BLaER1 treated with 17β-estradiol and CSF1 and Interleukin-3, amounts not matched to agents 10 nM and 100 nM (cell line): ENCODE data around the gene DPF3.
A peak's percentile ranks its signal among the peaks of the same experiment; 100 is the strongest.

Experiments
- H3K27ac ChIP-seq, 11 experiments: shearing (Covaris generic); formaldehyde crosslinking; 2 replicates each; pipeline ENCODE4 v1.8.1; 2022
- H3K27me3 ChIP-seq, 11 experiments: shearing (Covaris generic); formaldehyde crosslinking; 2 replicates each; pipeline ENCODE4 v1.8.1; 2022
- H3K36me3 ChIP-seq, 11 experiments: shearing (Covaris generic); formaldehyde crosslinking; 2 replicates each; pipeline ENCODE4 v1.8.1; 2022
- H3K4me1 ChIP-seq, 10 experiments: shearing (Covaris generic); formaldehyde crosslinking; 2 replicates each; pipeline ENCODE4 v1.8.1; 2022
- H3K4me2 ChIP-seq, 11 experiments: shearing (Covaris generic); formaldehyde crosslinking; 2 replicates each; pipeline ENCODE4 v1.8.1; 2022
- H3K4me3 ChIP-seq, 10 experiments: shearing (Covaris generic); formaldehyde crosslinking; 2 replicates each; pipeline ENCODE4 v1.8.1; 2022
- H3K9ac ChIP-seq, 11 experiments: shearing (Covaris generic); formaldehyde crosslinking; 2 replicates each; pipeline ENCODE4 v1.8.1; 2022
- H3K9me3 ChIP-seq, 11 experiments: shearing (Covaris generic); formaldehyde crosslinking; replicated peaks in 1 of 11; 2 replicates each; pipeline ENCODE4 v1.8.1; 2022
- H4K20me1 ChIP-seq, 11 experiments: shearing (Covaris generic); formaldehyde crosslinking; 2 replicates each; pipeline ENCODE4 v1.8.1; 2022
- Cebpa-rat ChIP-seq, 11 experiments: shearing (Covaris generic); IDR thresholded peaks; 2 replicates each; pipeline ENCODE4 v1.8.1; 2022

DPF3 gene

DNA sequence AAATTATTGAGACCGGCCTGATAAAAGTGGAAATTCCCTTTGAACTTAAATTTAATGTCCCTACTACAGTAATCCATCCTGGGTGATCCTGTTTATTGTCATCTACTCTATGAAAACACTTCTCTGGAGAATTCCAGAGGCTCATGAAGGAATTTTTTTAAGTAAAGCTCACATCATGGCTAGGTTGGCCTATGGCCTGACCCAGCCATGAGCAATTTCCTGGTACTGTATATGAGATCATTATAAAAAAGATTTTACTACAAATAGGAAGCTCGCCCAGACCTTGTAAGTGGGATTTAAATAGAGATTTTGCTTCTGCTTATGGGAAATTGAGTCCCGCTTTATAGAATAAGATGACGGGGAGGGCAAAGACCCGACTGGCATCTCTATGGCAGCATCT is 215.5 kb downstream of the DPF3 start:
- no peaks in the 10 kb centered on the region for H4K20me1 ChIP-seq
- peaks cover 0 to 17% (median 11%) of the 10 kb centered on the region in 11 experiments; a peak in 13 of 22 replicates for H3K9me3 ChIP-seq
- H3K27me3 ChIP-seq = no peaks in the 10 kb centered on the region
- H3K27ac ChIP-seq = no peak overlapping the region
- H3K4me3 ChIP-seq = no peak overlapping the region
- H3K4me1 ChIP-seq = peaks cover 0 to 15% (median 8%) of the 10 kb centered on the region in 10 experiments; a peak in 9 of 20 replicates
- H3K4me2 ChIP-seq = no peak overlapping the region
- no peaks in the 10 kb centered on the region for H3K36me3 ChIP-seq
- no peak overlapping the region for H3K9ac ChIP-seq
- TF ChIP-seq Cebpa-rat (IDR thresholded peaks at IDR 0.05) = no peak

DNA sequence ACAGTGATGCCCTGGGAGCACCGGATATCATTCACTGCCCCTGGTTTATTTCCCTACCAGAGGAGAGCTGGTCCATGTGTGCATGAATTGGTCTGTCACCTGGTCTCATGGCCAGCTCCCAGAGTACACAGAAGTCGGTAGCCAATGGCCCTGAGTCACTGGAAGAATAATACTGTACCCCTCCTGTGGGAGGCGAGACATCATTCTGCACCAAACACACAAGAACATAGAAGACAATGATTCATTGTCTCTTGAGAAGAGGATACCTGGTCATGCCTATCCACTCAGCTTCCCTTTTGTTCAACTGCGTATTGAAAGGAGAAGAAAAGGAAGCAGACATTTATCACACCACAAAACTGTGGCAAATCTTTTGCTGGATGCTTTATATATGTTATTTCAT is 216.2 kb downstream of the DPF3 start:
- no peaks in the 10 kb centered on the region for H3K27me3 ChIP-seq
- H3K4me1 ChIP-seq = peaks cover 0 to 15% (median 8%) of the 10 kb centered on the region in 10 experiments; a peak in 9 of 20 replicates
- no peak overlapping the region for H3K4me3 ChIP-seq
- H3K36me3 ChIP-seq = no peaks in the 10 kb centered on the region
- H3K9ac ChIP-seq = no peak overlapping the region
- TF ChIP-seq Cebpa-rat (IDR thresholded peaks at IDR 0.05) = no peak
- no peaks in the 10 kb centered on the region for H4K20me1 ChIP-seq
- H3K9me3 ChIP-seq = peaks cover 0 to 17% (median 11%) of the 10 kb centered on the region in 11 experiments; a peak in 13 of 22 replicates
- no peak overlapping the region for H3K27ac ChIP-seq
- H3K4me2 ChIP-seq = no peak overlapping the region

DNA sequence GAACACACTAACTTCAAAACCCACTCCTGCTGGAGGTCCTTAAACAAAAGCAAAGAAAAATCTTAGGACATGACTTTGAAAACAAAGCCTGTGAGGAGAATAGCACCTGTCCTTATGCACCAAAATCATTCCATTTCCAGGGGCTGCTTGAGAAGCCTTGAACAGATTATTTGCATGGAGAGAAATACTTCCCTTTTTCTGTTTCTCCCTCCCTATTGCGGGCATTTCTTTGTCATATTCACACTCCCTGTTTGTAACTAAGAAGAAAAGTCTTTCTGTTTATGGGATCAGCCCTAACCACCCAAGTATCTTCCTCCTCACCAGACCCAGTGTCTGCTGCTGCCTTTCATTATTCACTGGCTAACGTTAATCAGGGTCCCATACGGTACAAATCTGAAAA is 218.8 kb downstream of the DPF3 start:
- Histone ChIP-seq H3K27me3 (no peaks in the 10 kb centered on the region), H3K9ac (no peak overlapping the region), H3K4me2 (peak overlapping the region in 3 of 11 experiments; percentile 23 to 50 (median 24); a peak in 5 of 22 replicates), H3K4me3 (no peak overlapping the region), H3K4me1 (peaks cover 0 to 15% (median 8%) of the 10 kb centered on the region in 10 experiments; a peak in 9 of 20 replicates), H4K20me1 (no peaks in the 10 kb centered on the region), H3K36me3 (no peaks in the 10 kb centered on the region), H3K9me3 (peaks cover 0 to 17% (median 11%) of the 10 kb centered on the region in 11 experiments; a peak in 13 of 22 replicates), H3K27ac (no peak overlapping the region)
- TF ChIP-seq Cebpa-rat (IDR thresholded peaks at IDR 0.05) = no peak

DNA sequence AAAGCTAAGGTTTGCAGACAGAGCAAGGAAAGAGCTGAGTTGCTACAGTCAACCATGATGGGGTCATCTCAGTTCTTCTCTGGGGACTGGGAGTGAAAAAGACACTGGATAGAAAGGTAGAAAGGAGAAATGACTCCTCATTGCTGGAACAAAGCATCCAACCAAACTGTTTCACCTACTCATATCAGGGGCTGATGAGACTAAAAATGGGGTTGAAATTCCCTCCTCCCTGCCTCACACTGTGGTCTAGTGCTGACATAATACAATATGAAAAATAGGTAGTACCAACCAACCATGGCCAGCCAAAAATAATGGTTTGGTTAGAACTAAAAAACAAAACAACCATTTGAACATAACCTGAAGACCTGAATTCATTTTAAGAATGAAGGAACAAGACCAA is 220.7 kb downstream of the DPF3 start:
- Histone ChIP-seq H4K20me1 (no peaks in the 10 kb centered on the region), H3K9ac (no peak overlapping the region), H3K27ac (no peak overlapping the region), H3K4me1 (peaks cover 0 to 15% (median 0%) of the 10 kb centered on the region in 10 experiments; a peak in 6 of 20 replicates), H3K4me2 (no peak overlapping the region), H3K4me3 (no peak overlapping the region), H3K27me3 (no peaks in the 10 kb centered on the region), H3K36me3 (no peaks in the 10 kb centered on the region), H3K9me3 (peaks cover 0 to 17% (median 11%) of the 10 kb centered on the region in 11 experiments; a peak in 13 of 22 replicates)
- TF ChIP-seq Cebpa-rat (IDR thresholded peaks at IDR 0.05) = no peak

DNA sequence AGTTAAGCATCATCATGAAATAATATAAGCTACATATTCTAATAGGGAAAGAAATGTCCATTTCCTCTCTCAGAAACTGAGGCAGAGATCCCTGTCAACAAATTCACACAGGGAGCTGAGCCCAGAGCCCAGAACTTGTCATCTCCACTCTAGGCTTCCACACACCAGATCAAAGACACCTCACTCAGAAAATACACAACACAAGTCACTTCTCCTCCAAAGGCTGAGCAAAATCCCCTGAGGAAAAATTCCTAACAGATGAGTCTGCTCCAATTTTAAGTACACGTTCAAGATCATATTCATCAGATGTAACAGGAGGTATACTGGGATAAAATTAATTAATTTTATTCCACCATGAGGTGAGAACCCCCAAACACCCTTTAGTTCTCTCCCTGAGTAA is 227.3 kb downstream of the DPF3 start:
- Histone ChIP-seq H3K9me3 (no peaks in the 10 kb centered on the region), H3K36me3 (no peaks in the 10 kb centered on the region), H3K4me3 (no peak overlapping the region), H3K27me3 (no peaks in the 10 kb centered on the region), H3K9ac (no peak overlapping the region), H3K4me1 (no peaks in the 10 kb centered on the region), H3K27ac (no peak overlapping the region), H4K20me1 (no peaks in the 10 kb centered on the region), H3K4me2 (no peak overlapping the region)
- TF ChIP-seq Cebpa-rat (IDR thresholded peaks at IDR 0.05) = no peak

DNA sequence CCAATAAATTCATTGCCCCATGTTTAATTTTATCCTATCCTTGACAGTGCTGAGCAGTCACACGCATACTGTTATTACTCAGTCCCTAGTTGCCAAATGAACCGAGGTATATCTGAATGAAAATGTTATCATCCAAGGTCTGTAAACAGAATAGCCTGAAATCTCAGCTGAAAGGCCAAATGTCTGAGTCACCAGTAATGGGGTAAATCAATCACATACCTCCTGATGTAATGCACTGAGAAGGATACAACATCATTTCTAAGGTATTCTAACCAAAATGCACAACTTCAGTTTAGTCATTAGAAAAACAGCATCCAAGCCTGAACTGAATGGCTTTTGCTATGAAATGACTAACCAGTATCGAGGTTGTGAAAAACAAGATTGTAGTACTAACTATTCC is 228.6 kb downstream of the DPF3 start:
- no peaks in the 10 kb centered on the region for H4K20me1 ChIP-seq
- no peaks in the 10 kb centered on the region for H3K36me3 ChIP-seq
- no peak overlapping the region for H3K4me3 ChIP-seq
- no peaks in the 10 kb centered on the region for H3K9me3 ChIP-seq
- H3K27me3 ChIP-seq = no peaks in the 10 kb centered on the region
- no peak overlapping the region for H3K27ac ChIP-seq
- no peak overlapping the region for H3K9ac ChIP-seq
- no peaks in the 10 kb centered on the region for H3K4me1 ChIP-seq
- TF ChIP-seq Cebpa-rat (IDR thresholded peaks at IDR 0.05) = no peak
- no peak overlapping the region for H3K4me2 ChIP-seq

DNA sequence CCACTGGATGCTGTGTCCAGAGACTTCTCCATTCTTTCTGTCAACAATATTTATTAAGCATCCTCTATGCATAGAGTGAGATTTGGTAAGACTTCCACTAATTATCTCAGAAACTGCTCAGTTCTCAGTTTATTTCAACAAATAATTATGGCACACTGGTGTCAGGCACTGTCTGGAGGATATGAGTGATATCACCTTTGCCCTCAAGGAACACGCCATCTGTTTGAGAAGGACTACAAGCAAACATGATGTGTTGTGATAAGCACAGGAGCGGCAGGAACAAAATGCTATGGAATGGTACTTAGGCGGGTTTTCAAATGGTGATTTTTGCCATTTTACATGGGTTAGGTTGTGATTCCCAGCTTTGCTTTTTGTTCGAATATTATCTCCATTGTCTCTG is 229.2 kb downstream of the DPF3 start:
- H3K4me3 ChIP-seq = no peak overlapping the region
- TF ChIP-seq Cebpa-rat (IDR thresholded peaks at IDR 0.05) = no peak
- H3K27me3 ChIP-seq = no peaks in the 10 kb centered on the region
- no peaks in the 10 kb centered on the region for H3K4me1 ChIP-seq
- H3K4me2 ChIP-seq = no peak overlapping the region
- no peaks in the 10 kb centered on the region for H3K9me3 ChIP-seq
- H4K20me1 ChIP-seq = no peaks in the 10 kb centered on the region
- H3K36me3 ChIP-seq = no peaks in the 10 kb centered on the region
- H3K9ac ChIP-seq = no peak overlapping the region
- H3K27ac ChIP-seq = no peak overlapping the region

DNA sequence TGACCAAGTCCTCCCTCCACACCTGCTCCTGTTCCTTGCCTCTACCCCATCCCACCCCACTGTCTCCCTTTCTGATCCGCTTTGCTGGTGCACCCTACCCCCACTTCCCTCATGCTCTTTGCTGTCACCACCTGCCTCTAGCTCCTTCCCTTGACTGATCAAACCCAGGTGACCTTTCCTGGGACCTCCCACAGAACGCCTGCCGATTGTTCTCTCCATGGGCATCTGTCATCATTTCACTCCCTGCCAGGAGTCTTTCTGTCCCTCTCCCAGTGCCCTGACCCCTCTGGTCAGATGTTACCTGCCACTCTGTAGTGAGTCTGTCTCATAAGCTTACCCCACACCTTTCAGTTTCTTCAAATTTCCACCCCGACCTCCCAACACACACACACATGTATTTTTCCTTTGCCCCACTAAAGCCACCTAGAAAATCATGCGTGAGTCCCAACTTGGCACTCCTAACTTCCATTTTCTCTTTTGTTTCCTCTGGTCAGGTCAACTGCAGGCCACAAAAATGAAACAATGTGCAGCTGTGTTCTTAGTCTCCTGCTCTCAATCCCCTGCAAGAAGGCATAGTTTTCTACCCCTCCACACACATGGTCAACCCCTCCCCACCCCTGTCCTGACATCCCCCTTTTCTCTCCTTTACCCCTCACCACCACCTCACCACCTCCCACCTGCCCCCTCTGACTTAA is 229.8 kb downstream of the DPF3 start:
- no peak overlapping the region for H3K9ac ChIP-seq
- no peaks in the 10 kb centered on the region for H3K4me1 ChIP-seq
- no peak overlapping the region for H3K4me2 ChIP-seq
- H3K27ac ChIP-seq = no peak overlapping the region
- H3K36me3 ChIP-seq = no peaks in the 10 kb centered on the region
- no peaks in the 10 kb centered on the region for H3K9me3 ChIP-seq
- H3K4me3 ChIP-seq = no peak overlapping the region
- H4K20me1 ChIP-seq = no peaks in the 10 kb centered on the region
- H3K27me3 ChIP-seq = no peaks in the 10 kb centered on the region
- no peak for TF ChIP-seq Cebpa-rat (IDR thresholded peaks at IDR 0.05)

DNA sequence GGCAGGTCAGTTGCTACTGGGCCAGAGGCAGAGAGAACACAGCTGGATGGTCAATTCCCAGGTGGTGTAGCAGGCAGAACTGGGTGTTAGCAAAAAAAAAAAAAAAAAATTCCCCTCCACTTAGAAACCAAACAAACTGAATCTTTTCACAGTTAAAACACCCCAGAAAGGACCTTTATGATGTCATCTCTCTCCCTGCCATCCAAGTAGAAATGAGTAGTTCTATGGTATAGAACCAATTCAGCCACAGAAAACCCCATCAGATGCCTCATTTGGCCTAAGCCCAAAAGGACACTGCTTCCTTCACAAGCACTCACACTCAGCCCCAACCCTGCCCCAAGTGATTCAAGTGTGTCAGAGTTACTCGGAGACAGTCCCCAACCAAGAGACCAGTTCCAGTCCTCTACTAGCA is 230.8 kb downstream of the DPF3 start:
- H3K27ac ChIP-seq = no peak overlapping the region
- H3K27me3 ChIP-seq = no peaks in the 10 kb centered on the region
- H4K20me1 ChIP-seq = no peaks in the 10 kb centered on the region
- H3K36me3 ChIP-seq = no peaks in the 10 kb centered on the region
- no peak overlapping the region for H3K9ac ChIP-seq
- H3K9me3 ChIP-seq = no peaks in the 10 kb centered on the region
- no peak overlapping the region for H3K4me2 ChIP-seq
- H3K4me1 ChIP-seq = no peaks in the 10 kb centered on the region
- no peak overlapping the region for H3K4me3 ChIP-seq
- no peak for TF ChIP-seq Cebpa-rat (IDR thresholded peaks at IDR 0.05)

DNA sequence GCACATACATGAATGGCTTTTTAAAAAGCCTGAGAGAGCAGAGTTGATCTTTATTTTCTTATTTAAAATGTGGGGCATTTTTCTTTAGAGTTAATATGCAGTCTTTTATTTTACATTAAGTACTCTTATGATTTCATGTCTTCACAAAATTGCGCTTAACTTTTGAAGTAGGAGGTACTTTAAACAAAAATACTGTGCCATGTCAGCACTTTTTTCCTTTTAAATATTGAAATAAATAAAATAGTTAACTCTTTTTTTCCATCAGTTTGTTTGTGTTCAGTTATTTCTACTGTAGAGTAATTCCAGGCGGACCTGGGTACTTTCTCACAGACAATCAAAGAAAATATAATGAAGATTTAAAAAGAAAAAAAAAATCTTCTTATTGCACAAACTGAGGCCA is 231.7 kb downstream of the DPF3 start:
- no peak for TF ChIP-seq Cebpa-rat (IDR thresholded peaks at IDR 0.05)
- Histone ChIP-seq H3K27ac (no peak overlapping the region), H3K9ac (no peak overlapping the region), H3K9me3 (no peaks in the 10 kb centered on the region), H3K4me3 (no peak overlapping the region), H4K20me1 (no peaks in the 10 kb centered on the region), H3K4me2 (no peak overlapping the region), H3K4me1 (no peaks in the 10 kb centered on the region), H3K36me3 (no peaks in the 10 kb centered on the region), H3K27me3 (no peaks in the 10 kb centered on the region)
